NCI-H1417 treated with DMSO at 0.1 percent for 48 hours (cell line): ENCODE data around the gene IGFN1.

Experiments
- DNase-seq: peaks from one replicate; lab custom pipeline; 2025; lab: John Stamatoyannopoulos, UW

Gene IGFN1

DNA sequence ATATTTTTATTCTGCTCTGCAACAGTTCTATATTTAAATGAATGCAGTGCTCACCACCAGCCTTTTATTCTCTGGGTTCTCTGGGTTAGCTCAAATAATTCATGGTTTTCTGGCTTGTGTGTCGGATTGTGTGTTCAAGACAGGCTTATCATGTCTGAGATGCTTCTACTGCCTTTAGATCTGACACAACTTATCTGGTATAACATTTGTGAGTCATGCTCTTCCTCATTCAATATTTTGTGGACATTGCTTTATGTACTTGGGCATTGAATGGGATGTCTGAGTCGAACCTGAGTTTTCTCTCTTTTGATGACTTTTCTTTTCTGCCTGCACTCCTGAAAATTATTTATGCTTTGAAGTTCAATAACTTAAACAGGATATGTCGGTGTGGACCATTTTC is 75.1 kb downstream of the IGFN1 start:
- DNase-seq: no peak

DNA sequence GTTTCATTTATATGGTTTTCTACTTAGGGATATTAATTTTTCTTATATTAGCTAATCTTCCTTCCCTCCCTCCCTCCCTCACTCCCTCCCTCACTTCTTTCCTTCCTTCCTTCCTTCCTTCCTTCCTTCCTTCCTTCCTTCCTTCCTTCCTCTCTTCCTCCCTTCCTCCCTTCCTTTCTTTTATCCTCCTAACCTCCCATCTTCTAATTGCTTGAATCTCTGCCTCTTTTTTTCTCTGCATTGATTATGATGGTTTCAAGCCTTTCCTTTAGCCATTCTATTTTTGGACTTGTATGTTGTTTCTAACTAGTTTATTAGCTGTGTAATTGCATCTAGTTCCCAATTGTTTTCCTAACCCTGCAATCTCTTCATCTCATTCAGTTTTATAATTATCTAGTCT is 75.7 kb downstream of the IGFN1 start:
- DNase-seq: no peak

DNA sequence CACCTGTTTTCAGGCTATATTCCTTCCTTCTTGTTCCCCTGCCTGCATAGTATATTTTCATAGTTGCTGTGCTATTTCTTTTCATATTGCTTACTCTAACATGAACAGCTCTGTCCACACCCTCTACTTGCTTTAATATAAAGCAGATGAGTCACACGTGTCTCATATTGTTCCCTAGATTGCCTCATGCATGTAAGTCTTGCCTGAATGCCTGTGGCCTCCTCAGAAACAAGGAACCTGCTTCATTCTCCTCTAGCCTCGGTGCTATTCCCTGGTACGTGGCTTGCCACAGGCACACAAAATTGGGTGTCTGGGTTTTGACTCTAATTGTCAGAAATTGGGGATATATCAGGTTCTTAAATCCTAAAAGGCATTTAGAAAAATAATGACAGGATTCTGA is 76.2 kb downstream of the IGFN1 start:
- no peak for DNase-seq

DNA sequence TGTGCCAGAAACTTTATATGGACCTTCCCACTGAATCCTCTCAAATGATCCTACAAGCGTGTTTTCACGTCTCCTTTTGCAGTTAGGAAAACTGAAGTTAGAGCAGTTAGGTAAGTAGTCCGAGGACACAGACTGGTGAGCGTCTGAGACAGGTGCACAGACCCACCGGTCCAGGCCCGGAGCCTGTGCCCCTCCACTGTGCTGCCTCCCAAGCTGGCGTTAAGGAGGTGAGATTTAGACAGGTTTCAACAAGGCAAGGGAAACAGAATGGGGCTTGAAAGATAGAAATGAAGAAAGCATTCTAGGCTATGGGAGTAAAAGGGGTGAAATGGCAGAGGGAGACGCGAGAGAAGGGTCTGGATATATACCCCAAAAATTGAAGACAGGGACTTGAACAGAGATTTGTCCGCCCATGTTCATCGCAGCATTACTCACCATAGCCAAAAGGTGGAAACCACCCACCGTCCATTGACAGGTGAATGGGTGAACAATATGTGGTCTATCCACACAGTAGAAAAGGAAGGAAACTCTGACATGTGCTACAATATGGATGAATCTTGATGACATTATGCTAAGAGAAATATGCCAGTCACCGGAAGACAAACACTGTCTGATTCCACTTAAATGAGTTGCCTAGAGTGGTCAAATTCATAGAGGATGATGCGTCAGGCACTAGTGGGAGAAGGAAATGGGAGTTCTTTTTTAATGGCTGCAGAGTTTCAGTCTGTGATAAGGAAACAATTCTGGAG is 77.0 kb downstream of the IGFN1 start:
- no peak for DNase-seq

DNA sequence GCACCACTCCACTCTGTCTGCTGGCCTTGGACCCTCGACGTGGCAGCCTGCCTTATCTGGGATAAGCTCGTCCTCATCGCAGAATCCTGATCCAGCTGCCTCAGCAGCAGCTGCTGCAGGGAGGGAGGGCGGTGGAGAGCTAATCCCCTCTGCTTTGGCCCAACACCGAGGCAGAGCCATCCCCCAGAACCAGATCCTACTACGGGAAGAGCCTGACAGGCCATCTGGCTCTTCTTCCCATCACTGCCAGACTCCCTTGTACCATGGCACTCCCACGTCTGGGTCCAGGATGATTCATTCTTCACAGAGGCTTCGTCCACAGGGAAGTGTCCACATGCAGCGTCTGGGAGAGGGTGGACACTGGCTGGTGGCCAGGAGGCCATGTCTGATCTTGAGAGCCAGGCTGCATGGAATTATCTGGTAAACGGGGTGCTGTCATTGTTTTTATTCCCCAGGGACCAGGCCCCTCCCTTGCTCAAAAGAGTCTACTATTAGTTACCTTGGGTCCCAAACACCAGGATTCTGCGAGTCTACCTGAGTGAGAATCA is 78.1 kb downstream of the IGFN1 start:
- no peak for DNase-seq

DNA sequence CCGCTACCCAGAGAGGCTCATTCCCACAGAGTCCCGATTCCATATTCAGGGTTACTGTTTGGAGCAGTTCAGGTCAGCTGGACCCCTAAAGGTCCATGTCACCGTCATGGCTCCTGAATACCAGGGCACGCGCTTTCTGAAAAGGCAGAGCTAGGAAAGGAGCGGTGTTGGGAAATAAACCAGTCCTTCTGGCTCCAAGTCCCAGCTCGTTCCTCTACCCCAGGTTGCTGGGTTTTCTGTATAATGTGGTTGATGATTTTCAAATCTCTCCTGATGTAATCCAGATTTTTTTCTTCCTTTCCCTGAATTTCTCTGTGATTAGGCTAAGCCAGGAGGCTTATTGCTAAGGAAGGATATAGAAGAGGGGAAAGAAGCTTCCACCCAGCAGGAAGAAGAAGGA is 78.7 kb downstream of the IGFN1 start:
- DNase-seq: no peak

DNA sequence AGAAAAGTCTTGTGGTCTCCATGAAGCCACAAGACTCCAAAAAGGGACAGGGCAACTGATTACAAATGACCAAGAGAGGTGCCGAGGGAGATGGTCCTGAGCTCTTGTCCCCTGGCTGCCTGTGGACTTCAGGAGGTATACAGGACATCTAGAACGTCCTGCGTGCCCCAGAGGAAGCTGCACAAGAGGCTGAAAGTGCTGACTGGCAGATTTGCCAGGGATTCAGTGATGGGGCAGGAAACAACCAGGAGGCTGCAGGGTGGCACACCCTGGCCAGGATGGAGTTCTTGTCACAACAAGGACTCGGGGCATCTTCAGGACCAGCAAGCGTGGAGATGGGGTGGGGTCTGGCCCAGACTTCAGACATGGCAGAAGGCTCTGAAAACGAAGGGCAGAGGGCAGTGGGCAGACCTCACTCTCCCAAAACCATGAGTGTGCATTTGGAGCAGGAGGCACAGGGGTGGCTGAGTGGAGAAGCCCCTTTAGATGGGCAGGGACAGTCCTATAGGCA is 79.3 kb downstream of the IGFN1 start:
- DNase-seq: no peak

DNA sequence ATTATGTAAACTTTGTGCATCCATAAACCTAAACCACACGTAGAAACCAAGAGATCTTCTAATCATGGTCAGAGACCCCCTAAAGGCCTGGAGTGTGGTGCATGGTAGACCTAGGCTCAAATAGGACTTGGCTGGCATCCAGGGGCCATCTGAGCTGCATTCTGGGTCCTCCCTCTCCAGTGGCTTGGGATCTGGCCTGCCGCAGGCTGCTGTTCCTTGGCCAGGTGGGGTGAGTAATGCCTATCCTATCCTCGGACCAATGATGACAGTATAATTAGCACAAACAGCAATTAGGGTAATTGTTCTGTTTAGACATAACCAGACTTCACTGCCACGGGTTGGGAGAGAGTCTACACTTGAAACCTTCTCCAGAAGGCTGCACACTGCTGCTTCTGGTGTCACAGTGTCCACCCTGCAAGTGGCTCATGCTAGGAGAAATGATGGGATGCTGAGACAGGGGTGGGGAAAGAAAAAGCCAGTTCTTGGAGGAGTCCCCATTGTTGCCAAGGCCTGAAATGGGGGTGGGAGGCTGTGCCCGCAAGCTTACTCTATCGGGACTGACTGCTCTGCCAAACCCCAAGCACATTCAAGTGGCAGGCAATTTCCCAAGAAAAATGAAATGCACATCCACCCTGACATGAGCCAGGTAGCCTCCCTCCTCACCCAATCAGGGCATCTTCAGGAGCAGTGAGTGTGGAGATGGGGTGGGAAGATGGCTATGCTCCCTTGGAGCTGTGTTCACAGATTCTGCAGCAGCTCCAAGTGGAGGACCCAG is 80.2 kb downstream of the IGFN1 start:
- no peak for DNase-seq

DNA sequence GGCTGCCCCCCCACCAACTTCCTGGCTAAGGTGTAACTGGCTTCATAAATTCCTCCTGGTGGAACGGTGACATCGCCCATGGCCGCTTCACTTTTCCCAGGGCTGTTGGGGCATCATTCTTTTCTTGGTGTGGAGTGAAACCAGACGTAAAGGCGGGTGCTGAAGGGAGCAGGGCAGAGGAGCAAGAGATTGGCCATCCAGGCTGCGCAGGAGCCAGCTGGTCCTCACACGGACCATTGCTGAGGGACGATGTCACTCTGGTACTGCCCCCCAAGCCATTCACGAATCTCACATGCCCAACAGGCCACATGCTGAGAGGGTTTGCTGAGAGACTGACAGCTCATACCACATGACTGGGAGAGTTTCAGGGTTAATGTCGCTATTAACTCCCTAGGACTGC is 82.2 kb downstream of the IGFN1 start:
- no peak for DNase-seq

DNA sequence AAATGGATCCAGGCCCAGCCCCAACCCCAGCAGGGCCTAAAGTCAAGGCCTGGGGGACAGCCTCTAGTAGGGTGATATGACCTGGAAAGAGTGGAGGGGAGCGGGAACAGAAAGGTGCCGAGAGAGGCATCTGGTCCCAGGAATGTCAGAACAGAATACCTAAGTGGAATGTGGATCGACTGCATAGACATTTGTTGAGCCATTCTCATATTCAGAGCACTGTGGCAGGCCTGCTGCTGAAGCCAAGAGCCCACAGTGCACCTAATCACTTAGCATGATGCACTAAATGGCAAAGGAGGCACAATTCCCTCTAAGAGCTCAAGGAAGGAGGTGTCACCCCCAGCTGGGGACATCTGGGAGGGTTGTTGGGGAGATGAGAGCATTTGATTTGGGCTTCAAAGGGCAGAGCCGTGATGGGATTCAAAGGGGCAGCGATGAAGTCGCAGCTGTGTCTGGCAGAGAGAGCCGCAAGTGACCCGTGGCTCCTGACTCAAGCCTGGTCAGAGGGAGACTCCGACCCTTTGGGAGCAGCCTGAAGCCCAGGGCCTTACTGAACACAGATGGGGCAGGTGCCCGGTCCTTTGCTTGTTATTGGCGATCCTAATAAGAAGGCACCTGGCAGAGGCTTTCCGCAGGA is 84.1 kb downstream of the IGFN1 start:
- no peak for DNase-seq

DNA sequence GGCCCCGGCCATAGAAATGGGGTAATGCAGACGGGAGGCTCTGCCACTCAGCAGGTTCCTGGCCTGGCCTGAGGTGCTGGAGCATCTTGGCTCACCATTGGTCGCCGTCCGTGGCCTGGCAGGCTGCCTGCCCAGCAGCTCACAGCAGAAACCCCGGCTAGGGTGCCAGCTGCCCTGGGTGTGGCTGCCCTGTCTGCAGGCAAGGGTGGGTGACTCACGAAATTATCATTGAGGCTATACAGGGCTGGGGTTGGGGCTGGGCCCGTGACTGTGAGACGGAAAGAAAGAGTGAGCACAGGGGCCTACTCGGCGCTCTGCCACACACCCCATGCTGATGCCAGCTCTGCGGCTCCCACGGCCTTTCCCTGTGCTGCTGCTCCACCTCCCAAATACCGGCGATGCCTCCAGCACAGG is 84.6 kb downstream of the IGFN1 start:
- DNase-seq: no peak

DNA sequence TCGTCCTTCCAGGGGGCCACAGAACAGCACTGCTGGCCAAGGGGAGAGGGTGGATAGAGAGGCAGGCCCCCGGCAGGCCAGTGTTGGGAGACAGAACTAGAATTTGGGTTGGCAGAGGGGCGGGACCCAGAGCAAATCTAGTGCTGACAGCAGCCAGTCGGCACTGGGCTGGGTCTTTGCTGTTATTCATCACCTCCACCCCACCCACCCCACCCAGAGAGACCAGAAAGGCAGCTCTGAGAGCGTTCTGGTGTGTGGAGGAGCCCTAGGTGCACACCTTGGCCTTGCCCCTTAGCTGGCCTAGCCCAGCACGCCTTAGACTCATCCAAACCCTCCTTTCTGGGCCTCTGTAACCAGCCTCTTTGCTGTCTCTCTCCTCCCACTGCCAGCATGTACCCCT is 86.3 kb downstream of the IGFN1 start:
- DNase-seq: no peak

DNA sequence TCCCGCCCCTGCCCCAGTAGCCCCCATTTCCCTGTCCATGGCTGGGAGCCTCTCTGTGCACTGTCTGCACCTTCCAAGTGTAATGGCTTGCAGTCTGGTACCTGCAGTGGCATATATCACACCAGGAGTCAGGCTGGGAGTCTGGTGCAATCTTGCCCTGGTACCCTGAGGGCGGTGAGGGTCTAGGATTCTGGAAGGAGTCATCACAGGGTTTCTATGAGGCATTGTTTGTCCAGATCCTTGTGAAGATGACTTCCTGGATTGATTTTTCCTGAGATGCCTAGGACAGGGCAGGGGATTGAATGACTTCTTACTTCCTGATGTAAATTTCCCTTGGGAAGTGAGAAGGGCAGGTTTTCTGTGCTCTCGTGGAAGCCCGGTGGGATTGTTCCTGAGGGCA is 86.8 kb downstream of the IGFN1 start:
- no peak for DNase-seq
